Nephron progenitor cell (in vitro differentiated cells): Measurements from ENCODE around the gene LARP1.

ENCODE experiments used
- DNase-seq: peaks from one replicate; pipeline ENCODE4 v3.0.0; 2021
- H3K27ac Mint-ChIP-seq: 2 replicates; pipeline ENCODE4 v1.8.0; 2021; ENCODE audit warnings: mild to moderate bottlenecking, moderate library complexity, mixed read lengths
- H3K27me3 Mint-ChIP-seq: 2 replicates; pipeline ENCODE4 v1.8.0; 2021; ENCODE audit warnings: mild to moderate bottlenecking, low read depth, mixed read lengths; ENCODE audit not compliant: poor library complexity
- H3K36me3 Mint-ChIP-seq: 2 replicates; pipeline ENCODE4 v1.8.0; 2021; ENCODE audit warnings: low read depth, mixed read lengths
- H3K4me1 Mint-ChIP-seq: 2 replicates; pipeline ENCODE4 v1.8.0; 2021; ENCODE audit warnings: mixed read lengths
- H3K4me3 Mint-ChIP-seq: 2 replicates; pipeline ENCODE4 v1.8.0; 2021; ENCODE audit warnings: mild to moderate bottlenecking, moderate library complexity, mixed read lengths
- H3K9me3 Mint-ChIP-seq: 2 replicates; pipeline ENCODE4 v1.8.0; 2021; ENCODE audit warnings: mild to moderate bottlenecking, moderate library complexity, mixed read lengths
- TF ChIP-seq, protein P1 (sequence below): fragments of 200-600 bp; sonication (generic); IDR thresholded peaks from 2 replicates; pipeline ENCODE4 v1.5.0; 2021; ENCODE audit warnings: antibody characterized with exemption

The LARP1 gene

GRCh38 chr5:154840435-154841272, 85.5 kb downstream of the LARP1 start:
- H3K27ac Mint-ChIP-seq: peak overlapping the region; percentile 42
- no peaks in the 10 kb centered on the region for H3K9me3 Mint-ChIP-seq
- TF ChIP-seq, protein P1, sequence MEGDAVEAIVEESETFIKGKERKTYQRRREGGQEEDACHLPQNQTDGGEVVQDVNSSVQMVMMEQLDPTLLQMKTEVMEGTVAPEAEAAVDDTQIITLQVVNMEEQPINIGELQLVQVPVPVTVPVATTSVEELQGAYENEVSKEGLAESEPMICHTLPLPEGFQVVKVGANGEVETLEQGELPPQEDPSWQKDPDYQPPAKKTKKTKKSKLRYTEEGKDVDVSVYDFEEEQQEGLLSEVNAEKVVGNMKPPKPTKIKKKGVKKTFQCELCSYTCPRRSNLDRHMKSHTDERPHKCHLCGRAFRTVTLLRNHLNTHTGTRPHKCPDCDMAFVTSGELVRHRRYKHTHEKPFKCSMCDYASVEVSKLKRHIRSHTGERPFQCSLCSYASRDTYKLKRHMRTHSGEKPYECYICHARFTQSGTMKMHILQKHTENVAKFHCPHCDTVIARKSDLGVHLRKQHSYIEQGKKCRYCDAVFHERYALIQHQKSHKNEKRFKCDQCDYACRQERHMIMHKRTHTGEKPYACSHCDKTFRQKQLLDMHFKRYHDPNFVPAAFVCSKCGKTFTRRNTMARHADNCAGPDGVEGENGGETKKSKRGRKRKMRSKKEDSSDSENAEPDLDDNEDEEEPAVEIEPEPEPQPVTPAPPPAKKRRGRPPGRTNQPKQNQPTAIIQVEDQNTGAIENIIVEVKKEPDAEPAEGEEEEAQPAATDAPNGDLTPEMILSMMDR: no peak
- H3K4me3 Mint-ChIP-seq: no peak overlapping the region
- DNase-seq: no peak
- no peaks in the 10 kb centered on the region for H3K27me3 Mint-ChIP-seq
- H3K36me3 Mint-ChIP-seq: peaks cover 30% of the 10 kb centered on the region
- peaks cover 27% of the 10 kb centered on the region for H3K4me1 Mint-ChIP-seq

DNA sequence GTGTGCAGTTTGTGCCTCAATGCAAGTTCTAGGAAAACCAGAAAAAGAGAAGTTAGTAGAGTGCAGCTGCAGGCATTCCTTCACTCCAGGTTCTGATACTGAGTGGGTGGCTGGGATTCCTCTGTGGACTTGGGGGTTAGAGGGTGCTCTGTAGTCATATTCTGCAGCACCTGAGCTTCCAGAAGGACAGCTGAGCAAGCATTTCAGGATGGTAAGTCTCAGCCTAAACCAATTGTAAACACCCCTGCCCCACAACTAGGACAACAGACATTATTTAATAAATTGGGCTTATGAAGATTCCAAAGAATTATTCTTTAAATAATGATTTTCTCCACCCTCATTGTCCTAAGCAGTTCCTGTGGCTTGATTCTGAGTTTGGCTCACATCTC, 86.1 kb downstream of the LARP1 start:
- Mint-ChIP-seq H3K27me3 (no peaks in the 10 kb centered on the region), H3K27ac (peak overlapping the region; percentile 42), H3K9me3 (no peaks in the 10 kb centered on the region), H3K4me3 (no peak overlapping the region), H3K36me3 (peaks cover 34% of the 10 kb centered on the region), H3K4me1 (peaks cover 27% of the 10 kb centered on the region)
- TF ChIP-seq, protein P1: no peak
- no peak for DNase-seq

GRCh38 chr5:154842689-154843530, 87.7 kb downstream of the LARP1 start:
- TF ChIP-seq, protein P1: no peak
- Mint-ChIP-seq H3K27me3 (no peaks in the 10 kb centered on the region), H3K9me3 (no peaks in the 10 kb centered on the region), H3K4me3 (no peak overlapping the region), H3K27ac (peak overlapping the region; percentile 4), H3K36me3 (peaks cover 25% of the 10 kb centered on the region), H3K4me1 (peaks cover 23% of the 10 kb centered on the region)
- DNase-seq: no peak

DNA sequence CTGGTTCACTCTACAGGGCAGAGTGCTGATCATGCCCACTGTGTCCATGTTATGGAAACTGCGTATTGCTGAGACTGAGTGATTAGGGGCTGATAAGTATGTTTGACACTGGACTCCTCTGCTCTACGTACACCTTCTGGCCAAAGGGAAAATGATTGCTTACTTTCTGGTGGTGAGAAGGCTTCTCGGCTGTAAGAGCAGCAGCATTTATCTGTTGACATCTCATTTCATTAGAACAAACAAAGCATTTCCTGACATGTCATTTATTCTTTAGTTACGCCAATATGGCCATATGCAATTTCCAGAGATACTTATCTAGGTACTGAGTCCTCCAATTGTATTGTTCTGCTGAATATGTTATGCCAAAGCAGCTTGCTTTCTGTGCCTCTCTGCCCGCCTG, 89.6 kb downstream of the LARP1 start:
- no peak for DNase-seq
- Mint-ChIP-seq H3K9me3 (no peaks in the 10 kb centered on the region), H3K4me3 (no peak overlapping the region), H3K4me1 (peaks cover 32% of the 10 kb centered on the region), H3K27me3 (no peaks in the 10 kb centered on the region), H3K27ac (no peak overlapping the region), H3K36me3 (peaks cover 11% of the 10 kb centered on the region)
- TF ChIP-seq, protein P1: no peak

DNA sequence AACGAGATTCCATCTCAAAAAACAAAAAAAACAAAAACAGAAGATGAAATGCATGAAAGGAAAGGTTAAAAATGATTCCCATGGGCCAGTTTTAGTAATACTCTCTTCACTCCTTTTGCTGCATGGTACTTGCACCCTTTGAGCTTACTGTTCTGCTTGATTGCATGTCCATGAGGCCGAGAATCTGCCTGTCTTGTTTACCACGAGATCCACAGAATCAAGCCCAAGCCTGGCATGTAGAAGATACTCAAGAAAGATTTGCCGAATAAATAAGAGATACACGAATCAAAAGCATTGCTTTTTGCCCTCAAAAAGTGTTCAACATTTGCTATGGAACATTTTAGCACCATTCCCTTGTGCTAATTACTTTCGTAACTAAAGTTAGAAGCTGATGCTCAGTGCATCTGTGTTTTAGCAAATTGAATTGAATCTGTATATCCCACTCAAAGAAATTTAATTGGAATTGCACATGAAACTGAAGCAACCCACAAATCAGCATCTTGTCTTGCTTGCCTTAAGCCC, 94.1 kb downstream of the LARP1 start:
- H3K4me3 Mint-ChIP-seq: peak overlapping the region; percentile 85
- no peaks in the 10 kb centered on the region for H3K27me3 Mint-ChIP-seq
- H3K36me3 Mint-ChIP-seq: peaks cover 10% of the 10 kb centered on the region
- H3K9me3 Mint-ChIP-seq: no peaks in the 10 kb centered on the region
- no peak for DNase-seq
- TF ChIP-seq, protein P1: no peak
- peak overlapping the region; percentile 98 for H3K27ac Mint-ChIP-seq
- H3K4me1 Mint-ChIP-seq: peaks cover 55% of the 10 kb centered on the region
